ENCODE data around the gene CNIH3. TPM values are rescaled to one million over a fixed set of nuclear protein-coding genes. Genes with fewer than 3 reads are reported as not detected.

CNIH3 gene
- total RNA-seq, 5 donors from 2014 or later (not counting 1 experiment from before 2014, with no cell fraction given) = 2.3 to 3.6 (median 2.4) TPM

DNA sequence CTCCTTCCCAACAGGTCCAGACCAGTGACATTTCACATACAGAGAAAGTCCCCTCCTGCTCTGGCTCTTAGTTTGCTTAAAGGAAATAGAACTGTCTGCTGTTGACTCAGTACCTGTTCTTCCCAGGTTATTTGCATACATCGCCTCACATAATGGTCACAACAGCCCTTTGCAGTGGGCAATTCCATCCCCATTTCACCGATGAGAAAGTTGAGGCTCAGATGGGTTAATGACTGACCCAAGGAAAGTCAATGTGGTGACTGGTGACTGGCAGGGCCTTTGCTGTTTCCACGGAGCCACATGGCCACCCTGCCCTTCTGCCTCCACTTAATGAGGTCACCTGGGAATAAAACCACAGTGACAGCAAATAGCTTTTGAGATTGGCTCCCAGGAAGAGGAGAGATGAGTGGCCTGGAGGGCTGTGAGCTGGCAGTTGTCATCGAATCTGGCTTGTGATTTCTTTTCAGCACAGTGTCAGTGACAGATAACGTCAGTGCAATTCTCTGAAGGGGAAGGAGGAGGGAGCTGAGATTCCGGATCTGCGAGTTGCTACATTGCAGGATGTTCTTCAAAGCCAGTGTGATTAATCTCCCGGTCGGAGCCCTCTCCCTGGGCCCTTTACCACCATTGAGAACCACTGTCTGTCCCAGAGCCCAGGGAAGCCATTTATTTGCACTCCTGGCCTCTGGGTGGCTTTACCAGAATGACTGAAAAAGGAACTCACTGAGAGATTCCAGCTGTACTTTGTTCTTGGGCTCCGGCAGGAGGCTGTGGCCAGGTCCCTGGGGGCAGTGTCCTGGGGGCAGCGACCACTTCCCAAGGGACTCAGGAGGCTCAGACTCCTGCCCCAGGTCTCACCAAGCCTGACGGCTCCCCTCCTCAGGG is 117.2 kb downstream of the CNIH3 start:
- no peak overlapping the region for H3K4me3 Mint-ChIP-seq
- H3K36me3 Mint-ChIP-seq = no peaks in the 10 kb centered on the region
- no peaks in the 10 kb centered on the region for H3K9me3 ChIP-seq
- ATAC-seq (replicated peaks in 1 of 4) (no peak), DNase-seq (no peak)
- no peaks in the 10 kb centered on the region for H3K36me3 ChIP-seq (ENCODE audit: control insufficient read depth in 2 of 2, extremely low read depth in 1 of 2, insufficient read depth in 1 of 2, low read length in 1 of 2)
- no peak overlapping the region for H3K27ac Mint-ChIP-seq
- 83% methylated on average over 10 of the region's 12 CpGs for WGBS (ENCODE audit: insufficient coverage)
- H3K4me3 ChIP-seq (ENCODE audit: control insufficient read depth in 1 of 2, extremely low read depth in 1 of 2, low read length in 1 of 2) = no peak overlapping the region
- ChIA-PET CTCF (no interaction called here), POLR2A (no interaction called here)
- H3K4me1 Mint-ChIP-seq = peaks cover 9 to 16% (median 15%) of the 10 kb centered on the region in 3 donors
- peaks cover 9 to 12% of the 10 kb centered on the region in 2 experiments for H3K4me1 ChIP-seq (ENCODE audit: control insufficient read depth in 1 of 2, extremely low read depth in 1 of 2, insufficient read depth in 2 of 2, low read length in 2 of 2)
- no peaks in the 10 kb centered on the region for H3K9me3 Mint-ChIP-seq
- H3K27me3 Mint-ChIP-seq = peaks cover 0 to 2% of the 10 kb centered on the region in 2 donors
- H3K27ac ChIP-seq (ENCODE audit: low read length) = no peak overlapping the region
- H3K27me3 ChIP-seq (replicated peaks in 1 of 2; ENCODE audit: control insufficient read depth in 2 of 2, extremely low read depth in 1 of 2, insufficient read depth in 2 of 2, low read length in 1 of 2) = peaks cover 0 to 15% of the 10 kb centered on the region in 2 experiments

DNA sequence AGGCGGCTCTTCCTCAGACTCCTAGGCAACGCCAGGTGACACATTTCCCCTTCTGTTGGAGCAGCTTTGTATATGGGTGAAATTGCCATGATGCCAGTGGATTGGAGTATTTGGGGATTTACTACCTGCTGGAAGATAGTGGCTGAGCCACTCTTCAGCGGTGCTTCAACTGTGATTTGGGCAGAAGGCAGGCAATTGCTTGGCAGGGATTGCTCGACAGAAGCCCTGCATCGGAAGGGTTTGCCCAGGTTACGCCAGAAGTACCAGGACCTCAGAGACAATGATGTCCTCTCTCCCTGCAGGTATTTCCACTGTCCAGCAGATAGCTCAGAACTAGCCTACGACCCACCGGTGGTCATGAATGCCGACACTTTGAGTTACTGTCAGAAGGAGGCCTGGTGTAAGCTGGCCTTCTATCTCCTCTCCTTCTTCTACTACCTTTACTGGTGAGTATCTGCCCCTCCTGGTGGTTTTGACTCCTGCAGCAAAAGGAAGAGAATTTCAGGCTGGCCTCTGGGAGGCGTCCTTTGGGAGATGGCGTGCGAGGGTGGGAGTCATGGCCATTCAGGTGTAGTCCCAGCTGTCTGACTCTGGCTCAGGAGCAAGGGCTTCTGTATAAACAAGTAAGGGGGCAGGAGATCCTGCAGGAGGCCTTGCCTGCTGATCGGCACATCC is 118.3 kb downstream of the CNIH3 start:
- ChIA-PET POLR2A (no interaction called here), CTCF (no interaction called here)
- Mint-ChIP-seq H3K27ac (no peak overlapping the region), H3K27me3 (peaks cover 0 to 2% of the 10 kb centered on the region in 2 donors), H3K36me3 (no peaks in the 10 kb centered on the region), H3K9me3 (no peaks in the 10 kb centered on the region), H3K4me1 (peaks cover 9 to 16% (median 15%) of the 10 kb centered on the region in 3 donors), H3K4me3 (no peak overlapping the region)
- Histone ChIP-seq H3K4me1 (ENCODE audit: control insufficient read depth in 1 of 2, extremely low read depth in 1 of 2, insufficient read depth in 2 of 2, low read length in 2 of 2) (peaks cover 9 to 12% of the 10 kb centered on the region in 2 experiments), H3K9me3 (no peaks in the 10 kb centered on the region), H3K4me3 (ENCODE audit: control insufficient read depth in 1 of 2, extremely low read depth in 1 of 2, low read length in 1 of 2) (no peak overlapping the region), H3K27me3 (replicated peaks in 1 of 2; ENCODE audit: control insufficient read depth in 2 of 2, extremely low read depth in 1 of 2, insufficient read depth in 2 of 2, low read length in 1 of 2) (peaks cover 0 to 12% of the 10 kb centered on the region in 2 experiments), H3K27ac (ENCODE audit: low read length) (no peak overlapping the region), H3K36me3 (ENCODE audit: control insufficient read depth in 2 of 2, extremely low read depth in 1 of 2, insufficient read depth in 1 of 2, low read length in 1 of 2) (no peaks in the 10 kb centered on the region)
- DNase-seq = no peak
- WGBS (ENCODE audit: insufficient coverage) = 94% methylated on average over 9 of the region's 13 CpGs
- ATAC-seq (replicated peaks in 1 of 4) = no peak

DNA sequence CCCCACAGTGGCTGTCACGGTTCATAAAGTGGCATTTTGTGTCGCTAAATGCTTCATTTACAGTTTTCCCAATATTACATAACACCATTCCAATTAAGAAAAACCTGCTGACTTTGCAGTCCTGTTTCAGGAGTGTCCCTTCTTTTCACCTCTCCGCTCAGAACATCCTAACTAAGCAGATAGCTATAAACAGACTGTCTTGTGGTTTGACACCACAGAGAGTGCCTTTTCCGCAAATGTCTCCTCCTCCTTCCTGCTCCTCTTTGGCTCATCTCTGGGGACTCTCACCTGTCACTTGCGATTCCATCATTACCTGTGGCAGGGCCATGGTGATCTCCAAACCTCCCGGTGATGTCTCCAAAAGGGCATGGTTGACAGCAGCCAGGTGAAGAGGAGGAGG is 119.0 kb downstream of the CNIH3 start:
- H3K4me1 ChIP-seq (ENCODE audit: control insufficient read depth in 1 of 2, extremely low read depth in 1 of 2, insufficient read depth in 2 of 2, low read length in 2 of 2) = peaks cover 9 to 12% of the 10 kb centered on the region in 2 experiments
- ATAC-seq (replicated peaks in 1 of 4) (no peak), DNase-seq (peak in 1 of 35 experiments; percentile 5)
- POLR2A ChIA-PET = no interaction called here
- peak overlapping the region in 1 of 3 donors; percentile 38 for H3K4me3 Mint-ChIP-seq
- peaks cover 0 to 2% of the 10 kb centered on the region in 2 donors for H3K27me3 Mint-ChIP-seq
- H3K27ac ChIP-seq (ENCODE audit: low read length) = no peak overlapping the region
- no peak overlapping the region for H3K27ac Mint-ChIP-seq
- WGBS (ENCODE audit: insufficient coverage) = 36% methylated on average over 4 of the region's 6 CpGs
- no peak overlapping the region for H3K4me3 ChIP-seq (ENCODE audit: control insufficient read depth in 1 of 2, extremely low read depth in 1 of 2, low read length in 1 of 2)
- no peaks in the 10 kb centered on the region for H3K9me3 ChIP-seq
- H3K9me3 Mint-ChIP-seq = no peaks in the 10 kb centered on the region
- no peaks in the 10 kb centered on the region for H3K36me3 ChIP-seq (ENCODE audit: control insufficient read depth in 2 of 2, extremely low read depth in 1 of 2, insufficient read depth in 1 of 2, low read length in 1 of 2)
- peaks cover 9 to 16% (median 15%) of the 10 kb centered on the region in 3 donors for H3K4me1 Mint-ChIP-seq
- peaks cover 0 to 12% of the 10 kb centered on the region in 2 experiments for H3K27me3 ChIP-seq (replicated peaks in 1 of 2; ENCODE audit: control insufficient read depth in 2 of 2, extremely low read depth in 1 of 2, insufficient read depth in 2 of 2, low read length in 1 of 2)
- H3K36me3 Mint-ChIP-seq = no peaks in the 10 kb centered on the region
- CTCF ChIA-PET = no interaction called here

DNA sequence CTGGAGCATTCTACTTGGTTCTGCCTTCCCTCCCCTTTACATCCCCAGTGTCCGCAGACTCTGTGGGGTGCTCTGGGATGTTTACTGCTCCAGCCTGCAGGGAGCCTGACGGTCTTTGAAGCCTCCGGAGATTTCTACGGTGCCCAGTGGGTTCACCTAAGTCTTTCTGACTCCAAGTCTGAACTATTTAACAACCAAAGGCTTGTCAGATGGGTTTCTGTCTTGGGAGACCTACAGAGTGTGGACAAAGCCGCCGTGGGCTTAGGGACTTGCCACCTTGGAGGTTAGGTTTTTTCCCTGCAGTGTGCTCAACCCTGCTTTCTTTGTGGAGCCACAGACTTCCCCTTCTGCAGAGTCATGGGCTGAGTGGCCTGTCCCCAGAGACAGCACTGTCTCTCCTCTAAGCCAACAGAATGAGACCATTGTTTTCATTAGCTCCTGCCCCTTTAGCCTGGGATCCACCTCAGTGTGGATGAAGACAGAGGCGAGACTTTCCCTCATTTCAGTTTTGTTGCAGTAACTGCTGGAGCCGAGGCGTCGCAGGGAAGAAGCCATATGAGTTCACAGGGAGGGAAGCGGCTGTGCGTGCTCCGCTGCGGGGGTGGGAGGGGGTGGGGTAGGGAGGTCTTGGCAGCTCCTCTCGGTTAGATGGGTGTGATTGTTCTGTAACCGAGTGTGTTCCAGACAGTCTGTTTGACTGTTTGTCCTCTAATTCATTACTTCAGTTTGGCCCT is 120.7 kb downstream of the CNIH3 start:
- ATAC-seq (replicated peaks in 1 of 4) = no peak
- ChIA-PET POLR2A (no interaction called here), CTCF (no interaction called here)
- WGBS (ENCODE audit: insufficient coverage) = 48% methylated on average over 8 of the region's 16 CpGs
- no peaks in the 10 kb centered on the region for H3K36me3 ChIP-seq (ENCODE audit: control insufficient read depth in 2 of 2, extremely low read depth in 1 of 2, insufficient read depth in 1 of 2, low read length in 1 of 2)
- no peak overlapping the region for H3K27ac ChIP-seq (ENCODE audit: low read length)
- Mint-ChIP-seq H3K27me3 (peaks cover 0 to 2% of the 10 kb centered on the region in 2 donors), H3K9me3 (no peaks in the 10 kb centered on the region), H3K4me3 (no peak overlapping the region), H3K36me3 (no peaks in the 10 kb centered on the region), H3K27ac (no peak overlapping the region), H3K4me1 (peaks cover 9 to 16% (median 15%) of the 10 kb centered on the region in 3 donors)
- peaks cover 9 to 12% of the 10 kb centered on the region in 2 experiments for H3K4me1 ChIP-seq (ENCODE audit: control insufficient read depth in 1 of 2, extremely low read depth in 1 of 2, insufficient read depth in 2 of 2, low read length in 2 of 2)
- no peak for DNase-seq
- no peak overlapping the region for H3K4me3 ChIP-seq (ENCODE audit: control insufficient read depth in 1 of 2, extremely low read depth in 1 of 2, low read length in 1 of 2)
- no peaks in the 10 kb centered on the region for H3K9me3 ChIP-seq
- peaks cover 0 to 12% of the 10 kb centered on the region in 2 experiments for H3K27me3 ChIP-seq (replicated peaks in 1 of 2; ENCODE audit: control insufficient read depth in 2 of 2, extremely low read depth in 1 of 2, insufficient read depth in 2 of 2, low read length in 1 of 2)

DNA sequence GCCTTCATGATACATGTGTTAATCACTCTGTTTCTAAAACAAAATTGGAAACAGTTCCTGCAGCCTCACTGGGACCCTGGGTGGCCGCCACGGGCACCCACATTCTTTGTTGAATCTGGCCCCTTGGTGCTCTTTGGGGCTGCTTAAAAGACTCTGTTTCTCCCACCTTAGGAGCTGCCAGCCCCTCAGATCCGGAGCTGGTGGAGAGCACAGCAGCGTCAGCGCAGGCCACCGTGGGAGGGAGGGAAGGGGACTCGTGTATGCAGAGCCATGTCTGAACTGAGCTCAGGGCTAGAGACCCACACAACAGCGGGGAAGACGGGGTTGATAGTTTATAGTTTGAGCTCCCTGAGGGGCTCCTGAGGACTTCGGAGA is 121.2 kb downstream of the CNIH3 start:
- H3K36me3 Mint-ChIP-seq = no peaks in the 10 kb centered on the region
- no peaks in the 10 kb centered on the region for H3K9me3 ChIP-seq

More for the DNA sequence above, 121.2 kb downstream of the CNIH3 start:
- Mint-ChIP-seq H3K27ac (no peak overlapping the region), H3K9me3 (no peaks in the 10 kb centered on the region), H3K4me1 (peaks cover 9 to 16% (median 15%) of the 10 kb centered on the region in 3 donors), H3K27me3 (peaks cover 0 to 2% of the 10 kb centered on the region in 2 donors), H3K4me3 (no peak overlapping the region)
- Histone ChIP-seq H3K4me1 (ENCODE audit: control insufficient read depth in 1 of 2, extremely low read depth in 1 of 2, insufficient read depth in 2 of 2, low read length in 2 of 2) (peaks cover 9 to 12% of the 10 kb centered on the region in 2 experiments), H3K36me3 (ENCODE audit: control insufficient read depth in 2 of 2, extremely low read depth in 1 of 2, insufficient read depth in 1 of 2, low read length in 1 of 2) (no peaks in the 10 kb centered on the region), H3K4me3 (ENCODE audit: control insufficient read depth in 1 of 2, extremely low read depth in 1 of 2, low read length in 1 of 2) (no peak overlapping the region), H3K27me3 (replicated peaks in 1 of 2; ENCODE audit: control insufficient read depth in 2 of 2, extremely low read depth in 1 of 2, insufficient read depth in 2 of 2, low read length in 1 of 2) (peaks cover 0 to 12% of the 10 kb centered on the region in 2 experiments), H3K27ac (ENCODE audit: low read length) (no peak overlapping the region)
- ChIA-PET POLR2A (no interaction called here), CTCF (interaction anchor here in 1 of 2 donors (0.6 kb wide), 1 partner anchor 8 kb away, joined by 3 read pairs; no protein-coding TSS in a partner anchor)
- WGBS (ENCODE audit: insufficient coverage) = 97% methylated on average over 9 of the region's 10 CpGs
- DNase-seq = no peak
- ATAC-seq (replicated peaks in 1 of 4) = no peak

Data from T-cell (primary cell).